Liver (tissue), 3 donors: ENCODE data around the gene RAB6B.

Experiments
- ATF3 ChIP-seq: IDR thresholded peaks from 2 replicates; pipeline ENCODE4 v1.6.1; 2016; ENCODE audit warnings: antibody characterized with exemption
- CTCF ChIP-seq: fragments of 150-350 bp; IDR thresholded peaks from 2 replicates; pipeline ENCODE4 v1.5.1; 2017; ENCODE audit warnings: improper control_type of control experiment, low read depth, low read length; ENCODE audit not compliant: missing input control
- EGR1 ChIP-seq, 2 donors: IDR thresholded peaks; 2 replicates each; pipeline ENCODE4 v1.6.1; 2016 to 2018; ENCODE audit warnings: antibody characterized with exemption in 2 of 2, low read depth in 2 of 2
- GABPA ChIP-seq, 2 donors: IDR thresholded peaks in 1 of 2; conservative IDR thresholded peaks in 1 of 2; 2 replicates each; pipeline ENCODE4 v1.6.1; 2016; ENCODE audit warnings: antibody characterized with exemption in 2 of 2, mild to moderate bottlenecking in 1 of 2, moderate library complexity in 1 of 2
- MAX ChIP-seq: IDR thresholded peaks from 2 replicates; pipeline ENCODE4 v1.6.1; 2016; ENCODE audit warnings: antibody characterized with exemption
- RAD21 ChIP-seq, 2 donors: IDR thresholded peaks; 2 replicates each; pipeline ENCODE4 v1.6.1; 2016; ENCODE audit warnings: antibody characterized with exemption in 2 of 2, mild to moderate bottlenecking in 2 of 2
- REST ChIP-seq: IDR thresholded peaks from 2 replicates; pipeline ENCODE4 v1.6.1; 2016; ENCODE audit warnings: antibody characterized with exemption, mild to moderate bottlenecking
- RXRA ChIP-seq, 2 donors: IDR thresholded peaks; 2 replicates each; pipeline ENCODE4 v1.6.1; 2017 to 2018; ENCODE audit warnings: antibody characterized with exemption in 2 of 2, mild to moderate bottlenecking in 1 of 2
- SP1 ChIP-seq: IDR thresholded peaks from 2 replicates; pipeline ENCODE4 v1.6.1; 2018; ENCODE audit warnings: antibody characterized with exemption, mild to moderate bottlenecking
- TAF1 ChIP-seq: conservative IDR thresholded peaks from 2 replicates; pipeline ENCODE4 v1.6.1; 2016; ENCODE audit warnings: antibody characterized with exemption, mild to moderate bottlenecking
- YY1 ChIP-seq: IDR thresholded peaks from 2 replicates; pipeline ENCODE4 v1.6.1; 2016; ENCODE audit warnings: antibody characterized with exemption, mild to moderate bottlenecking
- ZBTB33 ChIP-seq: IDR thresholded peaks from 2 replicates; pipeline ENCODE4 v1.6.1; 2016; ENCODE audit warnings: antibody characterized with exemption
- donor health status: healthy.
- donor health status: healthy.

GRCh38 chr3:133829310-133829707 is 66.4 kb downstream of the RAB6B start:
- TF ChIP-seq RXRA (IDR thresholded peaks at IDR 0.05), result no peak
- no peak for TF ChIP-seq CTCF
- TF ChIP-seq TAF1, result no peak
- no peak for TF ChIP-seq RAD21 (IDR thresholded peaks at IDR 0.05)
- TF ChIP-seq MAX, result no peak
- no peak for TF ChIP-seq ZBTB33
- TF ChIP-seq YY1, result no peak
- no peak for TF ChIP-seq REST
- no peak for TF ChIP-seq GABPA (IDR thresholded peaks at IDR 0.05 in 1 of 2, conservative IDR thresholded peaks at IDR 0.05 in 1 of 2)
- no peak for TF ChIP-seq ATF3
- no peak for TF ChIP-seq EGR1 (IDR thresholded peaks at IDR 0.05; ENCODE audit: low read depth in 2 of 2)
- TF ChIP-seq SP1, result no peak
